Liver (tissue), 9 donors: ENCODE results near the gene DYRK3. TPM values are rescaled to one million over a fixed set of nuclear protein-coding genes. Genes with fewer than 3 reads are reported as not detected.

Experiments
- DNase-seq: peaks from one replicate; pipeline ENCODE4 v3.0.0-alpha.2; 2017; ENCODE audit warnings: low spot score
- H3K27ac ChIP-seq, 2 donors: one replicate each; pipeline ENCODE4 v1.7.0; 2013; ENCODE audit warnings: inconsistent platforms in 2 of 2, low read length in 2 of 2, control low read depth in 1 of 2, low read depth in 1 of 2, mild to moderate bottlenecking in 1 of 2
- H3K27me3 ChIP-seq, 4 donors: one replicate each; pipeline versions ENCODE4 v1.6.1 to v1.7.0; 2013; ENCODE audit warnings: low read length in 3 of 4, inconsistent platforms in 1 of 4, mild to moderate bottlenecking in 1 of 4, moderate library complexity in 1 of 4; ENCODE audit not compliant: control insufficient read depth in 4 of 4, insufficient read depth in 4 of 4
- H3K36me3 ChIP-seq, 4 donors: one replicate each; pipeline versions ENCODE4 v1.6.1 to v1.7.0; 2013; ENCODE audit warnings: low read length in 3 of 4, mild to moderate bottlenecking in 3 of 4, low read depth in 1 of 4, moderate library complexity in 1 of 4; ENCODE audit not compliant: control insufficient read depth in 4 of 4, insufficient read depth in 3 of 4
- H3K4me1 ChIP-seq, 4 donors: one replicate each; pipeline versions ENCODE4 v1.6.1 to v1.7.0; 2013; ENCODE audit warnings: low read length in 3 of 4, mild to moderate bottlenecking in 3 of 4, moderate library complexity in 1 of 4; ENCODE audit not compliant: control insufficient read depth in 4 of 4, insufficient read depth in 4 of 4
- H3K4me3 ChIP-seq, 3 donors: one replicate each; pipeline versions ENCODE4 v1.6.1 to v1.7.0; 2013; ENCODE audit warnings: low read length in 3 of 3, control low read depth in 1 of 3, low read depth in 1 of 3, mild to moderate bottlenecking in 1 of 3
- H3K9ac ChIP-seq, 2 donors: one replicate each; pipeline ENCODE4 v1.7.0; 2013; ENCODE audit warnings: low read length in 2 of 2, mild to moderate bottlenecking in 2 of 2, moderate library complexity in 2 of 2, control low read depth in 1 of 2, low read depth in 1 of 2
- H3K9me3 ChIP-seq, 4 donors: one replicate each; pipeline versions ENCODE4 v1.6.1 to v1.7.0; 2013; ENCODE audit warnings: low read length in 3 of 4; ENCODE audit not compliant: control insufficient read depth in 4 of 4
- ATF3 ChIP-seq: IDR thresholded peaks from 2 replicates; pipeline ENCODE4 v1.6.1; 2016; ENCODE audit warnings: antibody characterized with exemption
- EGR1 ChIP-seq, 2 donors: IDR thresholded peaks; 2 replicates each; pipeline ENCODE4 v1.6.1; 2016 to 2018; ENCODE audit warnings: antibody characterized with exemption in 2 of 2, low read depth in 2 of 2
- FOXA1 ChIP-seq: IDR thresholded peaks from 2 replicates; pipeline ENCODE4 v1.6.1; 2016; ENCODE audit warnings: antibody characterized with exemption
- FOXA2 ChIP-seq: IDR thresholded peaks from 2 replicates; pipeline ENCODE4 v1.6.1; 2016; ENCODE audit warnings: antibody characterized with exemption
- GABPA ChIP-seq, 2 donors: IDR thresholded peaks in 1 of 2; conservative IDR thresholded peaks in 1 of 2; 2 replicates each; pipeline ENCODE4 v1.6.1; 2016; ENCODE audit warnings: antibody characterized with exemption in 2 of 2, mild to moderate bottlenecking in 1 of 2, moderate library complexity in 1 of 2
- HNF4A ChIP-seq, 2 donors: conservative IDR thresholded peaks; 2 replicates each; pipeline ENCODE4 v1.6.1; 2016; ENCODE audit warnings: antibody characterized with exemption in 2 of 2, mild to moderate bottlenecking in 2 of 2
- HNF4G ChIP-seq: IDR thresholded peaks from 2 replicates; pipeline ENCODE4 v1.6.1; 2016; ENCODE audit warnings: antibody characterized with exemption
- JUND ChIP-seq, 2 donors: IDR thresholded peaks; 2 replicates each; pipeline ENCODE4 v1.6.1; 2016; ENCODE audit warnings: antibody characterized with exemption in 2 of 2
- NR2F2 ChIP-seq: IDR thresholded peaks from 2 replicates; pipeline ENCODE4 v1.6.1; 2016; ENCODE audit warnings: antibody characterized with exemption
- RAD21 ChIP-seq, 2 donors: IDR thresholded peaks; 2 replicates each; pipeline ENCODE4 v1.6.1; 2016; ENCODE audit warnings: antibody characterized with exemption in 2 of 2, mild to moderate bottlenecking in 2 of 2
- RXRA ChIP-seq, 2 donors: IDR thresholded peaks; 2 replicates each; pipeline ENCODE4 v1.6.1; 2017 to 2018; ENCODE audit warnings: antibody characterized with exemption in 2 of 2, mild to moderate bottlenecking in 1 of 2
- SP1 ChIP-seq: IDR thresholded peaks from 2 replicates; pipeline ENCODE4 v1.6.1; 2018; ENCODE audit warnings: antibody characterized with exemption, mild to moderate bottlenecking
- TAF1 ChIP-seq: conservative IDR thresholded peaks from 2 replicates; pipeline ENCODE4 v1.6.1; 2016; ENCODE audit warnings: antibody characterized with exemption, mild to moderate bottlenecking
- YY1 ChIP-seq: IDR thresholded peaks from 2 replicates; pipeline ENCODE4 v1.6.1; 2016; ENCODE audit warnings: antibody characterized with exemption, mild to moderate bottlenecking
- WGBS: extraction: QIAGEN DNeasy Blood & Tissue Kit; methylation state at CpG from one replicate; pipeline ENCODE4 v1.1.7; 2013; 5-methylcytosine and 5-hydroxymethylcytosine counted together
- polyA plus RNA-seq, 2 donors: library from polyadenylated mRNA; stranded (reverse) in 1 of 2; unstranded in 1 of 2; fragments of 200-250 nt in 1 of 2; fragments of >200 nt in 1 of 2; fragmentation: Nextera tagmentation in 1 of 2; extraction: Ambion mirVana in 1 of 2; gene quantifications; one replicate each; pipeline versions ENCODE4 v1.2.1 to v1.2.3, GENCODE V29; 2013 to 2015
- total RNA-seq, 2 donors: library from RNA; depleted of rRNA; stranded (reverse); fragments of >200 nt; gene quantifications; one replicate each; pipeline ENCODE4 v1.2.3, GENCODE V29; 2014
- TF ChIP-seq, protein P1 (sequence below): IDR thresholded peaks from 2 replicates; pipeline ENCODE4 v1.6.1; 2016; ENCODE audit warnings: antibody characterized with exemption
- TF ChIP-seq, protein P2 (sequence below): IDR thresholded peaks from 2 replicates; pipeline ENCODE4 v1.6.1; 2016; ENCODE audit warnings: antibody characterized with exemption
- TF ChIP-seq, protein P3 (sequence below): fragments of 150-350 bp; IDR thresholded peaks from 2 replicates; pipeline ENCODE4 v1.5.1; 2017; ENCODE audit warnings: improper control_type of control experiment, low read depth, low read length; ENCODE audit not compliant: missing input control
- TF ChIP-seq, protein P4 (sequence below): IDR thresholded peaks from 2 replicates; pipeline ENCODE4 v1.6.1; 2016; ENCODE audit warnings: antibody characterized with exemption, mild to moderate bottlenecking
- donor health status: healthy.
- donor health status: healthy.
- donor health status: healthy.
- donor health status: healthy.
- donor health status: healthy.

The DYRK3 gene
- total and polyA plus RNA-seq, 4 donors = 1.5 to 41.8 (median 5.0) TPM

DNA sequence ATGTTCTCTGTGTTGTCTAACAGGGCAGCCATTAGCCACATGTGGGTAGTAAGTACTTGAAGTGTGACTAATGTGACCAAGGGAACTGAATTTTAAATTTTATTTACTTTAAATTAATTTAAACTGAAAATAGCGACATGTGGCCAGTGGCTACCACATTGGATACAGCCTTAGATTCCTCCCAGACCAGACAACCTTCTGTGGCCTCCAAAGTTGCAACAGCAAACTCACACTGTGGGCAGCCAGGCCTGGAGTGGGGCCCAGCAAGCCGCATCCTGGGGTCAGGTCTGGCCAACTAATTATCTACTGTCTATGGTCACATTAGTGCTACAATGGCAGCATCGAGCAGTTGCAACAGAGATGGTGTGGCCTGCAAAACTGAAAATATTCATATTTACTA is 34.8 kb upstream of the DYRK3 start:
- Histone ChIP-seq H3K27ac (no peak overlapping the region), H3K9ac (no peak overlapping the region), H3K9me3 (no peaks in the 10 kb centered on the region), H3K36me3 (peaks cover 5 to 77% (median 52%) of the 10 kb centered on the region in 4 donors), H3K4me1 (no peaks in the 10 kb centered on the region), H3K4me3 (no peak overlapping the region), H3K27me3 (no peaks in the 10 kb centered on the region)
- no peak for DNase-seq
- 83% methylated on average over 3 of the region's 3 CpGs for WGBS
- TF ChIP-seq EGR1 (IDR thresholded peaks at IDR 0.05; ENCODE audit: low read depth in 2 of 2) (no peak), NR2F2 (peak; percentile 40)

GRCh38 chr1:206604861-206605260 is 30.5 kb upstream of the DYRK3 start:
- DNase-seq = no peak
- Histone ChIP-seq H3K27me3 (no peaks in the 10 kb centered on the region), H3K27ac (no peak overlapping the region), H3K9me3 (no peaks in the 10 kb centered on the region), H3K36me3 (peaks cover 4 to 54% (median 40%) of the 10 kb centered on the region in 4 donors), H3K4me1 (no peaks in the 10 kb centered on the region), H3K4me3 (no peak overlapping the region), H3K9ac (no peak overlapping the region)
- 82% methylated on average over 5 of the region's 5 CpGs for WGBS
- TF ChIP-seq SP1 = no peak
- no peak for TF ChIP-seq JUND (IDR thresholded peaks at IDR 0.05)
- TF ChIP-seq TAF1 = no peak
- TF ChIP-seq, protein P1, sequence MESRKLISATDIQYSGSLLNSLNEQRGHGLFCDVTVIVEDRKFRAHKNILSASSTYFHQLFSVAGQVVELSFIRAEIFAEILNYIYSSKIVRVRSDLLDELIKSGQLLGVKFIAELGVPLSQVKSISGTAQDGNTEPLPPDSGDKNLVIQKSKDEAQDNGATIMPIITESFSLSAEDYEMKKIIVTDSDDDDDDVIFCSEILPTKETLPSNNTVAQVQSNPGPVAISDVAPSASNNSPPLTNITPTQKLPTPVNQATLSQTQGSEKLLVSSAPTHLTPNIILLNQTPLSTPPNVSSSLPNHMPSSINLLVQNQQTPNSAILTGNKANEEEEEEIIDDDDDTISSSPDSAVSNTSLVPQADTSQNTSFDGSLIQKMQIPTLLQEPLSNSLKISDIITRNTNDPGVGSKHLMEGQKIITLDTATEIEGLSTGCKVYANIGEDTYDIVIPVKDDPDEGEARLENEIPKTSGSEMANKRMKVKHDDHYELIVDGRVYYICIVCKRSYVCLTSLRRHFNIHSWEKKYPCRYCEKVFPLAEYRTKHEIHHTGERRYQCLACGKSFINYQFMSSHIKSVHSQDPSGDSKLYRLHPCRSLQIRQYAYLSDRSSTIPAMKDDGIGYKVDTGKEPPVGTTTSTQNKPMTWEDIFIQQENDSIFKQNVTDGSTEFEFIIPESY = no peak
- no peak for TF ChIP-seq HNF4A (conservative IDR thresholded peaks at IDR 0.05)
- no peak for TF ChIP-seq ATF3
- TF ChIP-seq, protein P2, sequence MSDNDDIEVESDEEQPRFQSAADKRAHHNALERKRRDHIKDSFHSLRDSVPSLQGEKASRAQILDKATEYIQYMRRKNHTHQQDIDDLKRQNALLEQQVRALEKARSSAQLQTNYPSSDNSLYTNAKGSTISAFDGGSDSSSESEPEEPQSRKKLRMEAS = no peak
- TF ChIP-seq RAD21 (IDR thresholded peaks at IDR 0.05) = no peak
- no peak for TF ChIP-seq HNF4G
- TF ChIP-seq, protein P3, sequence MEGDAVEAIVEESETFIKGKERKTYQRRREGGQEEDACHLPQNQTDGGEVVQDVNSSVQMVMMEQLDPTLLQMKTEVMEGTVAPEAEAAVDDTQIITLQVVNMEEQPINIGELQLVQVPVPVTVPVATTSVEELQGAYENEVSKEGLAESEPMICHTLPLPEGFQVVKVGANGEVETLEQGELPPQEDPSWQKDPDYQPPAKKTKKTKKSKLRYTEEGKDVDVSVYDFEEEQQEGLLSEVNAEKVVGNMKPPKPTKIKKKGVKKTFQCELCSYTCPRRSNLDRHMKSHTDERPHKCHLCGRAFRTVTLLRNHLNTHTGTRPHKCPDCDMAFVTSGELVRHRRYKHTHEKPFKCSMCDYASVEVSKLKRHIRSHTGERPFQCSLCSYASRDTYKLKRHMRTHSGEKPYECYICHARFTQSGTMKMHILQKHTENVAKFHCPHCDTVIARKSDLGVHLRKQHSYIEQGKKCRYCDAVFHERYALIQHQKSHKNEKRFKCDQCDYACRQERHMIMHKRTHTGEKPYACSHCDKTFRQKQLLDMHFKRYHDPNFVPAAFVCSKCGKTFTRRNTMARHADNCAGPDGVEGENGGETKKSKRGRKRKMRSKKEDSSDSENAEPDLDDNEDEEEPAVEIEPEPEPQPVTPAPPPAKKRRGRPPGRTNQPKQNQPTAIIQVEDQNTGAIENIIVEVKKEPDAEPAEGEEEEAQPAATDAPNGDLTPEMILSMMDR = no peak
- TF ChIP-seq EGR1 (IDR thresholded peaks at IDR 0.05; ENCODE audit: low read depth in 2 of 2) = no peak
- TF ChIP-seq FOXA1 = no peak
- TF ChIP-seq YY1 = no peak
- TF ChIP-seq RXRA (IDR thresholded peaks at IDR 0.05) = no peak
- no peak for TF ChIP-seq FOXA2
- no peak for TF ChIP-seq GABPA (IDR thresholded peaks at IDR 0.05 in 1 of 2, conservative IDR thresholded peaks at IDR 0.05 in 1 of 2)
- TF ChIP-seq, protein P4, sequence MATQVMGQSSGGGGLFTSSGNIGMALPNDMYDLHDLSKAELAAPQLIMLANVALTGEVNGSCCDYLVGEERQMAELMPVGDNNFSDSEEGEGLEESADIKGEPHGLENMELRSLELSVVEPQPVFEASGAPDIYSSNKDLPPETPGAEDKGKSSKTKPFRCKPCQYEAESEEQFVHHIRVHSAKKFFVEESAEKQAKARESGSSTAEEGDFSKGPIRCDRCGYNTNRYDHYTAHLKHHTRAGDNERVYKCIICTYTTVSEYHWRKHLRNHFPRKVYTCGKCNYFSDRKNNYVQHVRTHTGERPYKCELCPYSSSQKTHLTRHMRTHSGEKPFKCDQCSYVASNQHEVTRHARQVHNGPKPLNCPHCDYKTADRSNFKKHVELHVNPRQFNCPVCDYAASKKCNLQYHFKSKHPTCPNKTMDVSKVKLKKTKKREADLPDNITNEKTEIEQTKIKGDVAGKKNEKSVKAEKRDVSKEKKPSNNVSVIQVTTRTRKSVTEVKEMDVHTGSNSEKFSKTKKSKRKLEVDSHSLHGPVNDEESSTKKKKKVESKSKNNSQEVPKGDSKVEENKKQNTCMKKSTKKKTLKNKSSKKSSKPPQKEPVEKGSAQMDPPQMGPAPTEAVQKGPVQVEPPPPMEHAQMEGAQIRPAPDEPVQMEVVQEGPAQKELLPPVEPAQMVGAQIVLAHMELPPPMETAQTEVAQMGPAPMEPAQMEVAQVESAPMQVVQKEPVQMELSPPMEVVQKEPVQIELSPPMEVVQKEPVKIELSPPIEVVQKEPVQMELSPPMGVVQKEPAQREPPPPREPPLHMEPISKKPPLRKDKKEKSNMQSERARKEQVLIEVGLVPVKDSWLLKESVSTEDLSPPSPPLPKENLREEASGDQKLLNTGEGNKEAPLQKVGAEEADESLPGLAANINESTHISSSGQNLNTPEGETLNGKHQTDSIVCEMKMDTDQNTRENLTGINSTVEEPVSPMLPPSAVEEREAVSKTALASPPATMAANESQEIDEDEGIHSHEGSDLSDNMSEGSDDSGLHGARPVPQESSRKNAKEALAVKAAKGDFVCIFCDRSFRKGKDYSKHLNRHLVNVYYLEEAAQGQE = no peak
- no peak for TF ChIP-seq NR2F2
